DND-41 (cell line): ENCODE data around the gene WDHD1.

Source experiments
- ATAC-seq: fragments of 200-7000 bp; cut with Tn5 transposase; 3 replicates; pipeline ENCODE4 v1.9.1; 2021; ENCODE audit warnings: low read depth; ENCODE audit not compliant: insufficient read depth
- DNase-seq: peaks from one replicate; pipeline ENCODE4 v3.0.0-alpha.2; 2020
- H2AFZ ChIP-seq: 2 replicates; pipeline ENCODE4 v1.6.0; 2012; ENCODE audit warnings: low read depth, low read length
- H3K27ac ChIP-seq: 2 replicates; pipeline ENCODE4 v1.5.1; 2012; ENCODE audit warnings: low read length, inconsistent platforms
- H3K27me3 ChIP-seq: fragments of 200-600 bp; sonication (generic); 2 replicates; pipeline ENCODE4 v1.6.0; 2012; ENCODE audit warnings: low read length, mild to moderate bottlenecking, inconsistent platforms; ENCODE audit not compliant: insufficient read depth, poor library complexity
- H3K36me3 ChIP-seq: 2 replicates; pipeline ENCODE4 v1.5.1; 2012; ENCODE audit warnings: low read length, inconsistent platforms; ENCODE audit not compliant: insufficient read depth
- H3K4me1 ChIP-seq: 2 replicates; pipeline ENCODE4 v1.5.1; 2012; ENCODE audit warnings: mild to moderate bottlenecking, low read length; ENCODE audit not compliant: insufficient read depth
- H3K4me2 ChIP-seq: 2 replicates; pipeline ENCODE4 v1.6.0; 2012; ENCODE audit warnings: mild to moderate bottlenecking, moderate library complexity, low read length, inconsistent platforms; ENCODE audit not compliant: insufficient read depth
- H3K4me3 ChIP-seq, 2 experiments: fragments of 200-600 bp in 1 of 2; shearing (Covaris generic) in 1 of 2; 2 replicates each; pipeline ENCODE4 v1.5.1; 2012 to 2016; ENCODE audit warnings: inconsistent platforms in 2 of 2, low read length in 2 of 2, mild to moderate bottlenecking in 2 of 2, low read depth in 1 of 2, moderate library complexity in 1 of 2
- H3K79me2 ChIP-seq: 2 replicates; pipeline ENCODE4 v1.6.0; 2012; ENCODE audit warnings: low read length, inconsistent platforms; ENCODE audit not compliant: insufficient read depth
- H3K9ac ChIP-seq: 2 replicates; pipeline ENCODE4 v1.6.0; 2012; ENCODE audit warnings: low read depth, mild to moderate bottlenecking, inconsistent platforms, low read length, moderate library complexity
- H3K9me3 ChIP-seq: 2 replicates; pipeline ENCODE4 v1.5.1; 2012; ENCODE audit warnings: low read length, moderate library complexity, mild to moderate bottlenecking, inconsistent platforms; ENCODE audit not compliant: insufficient read depth, severe bottlenecking
- H4K20me1 ChIP-seq: 2 replicates; pipeline ENCODE4 v1.6.0; 2012; ENCODE audit warnings: low read length; ENCODE audit not compliant: insufficient read depth
- CTCF ChIP-seq: IDR thresholded peaks from 2 replicates; pipeline ENCODE4 v1.5.1; 2012; ENCODE audit warnings: borderline replicate concordance, low read length, moderate library complexity, mild to moderate bottlenecking; ENCODE audit not compliant: poor library complexity, severe bottlenecking; ENCODE audit errors: extremely low read depth
- EZH2 ChIP-seq: IDR thresholded peaks from 3 replicates; pipeline ENCODE4 v1.6.1; 2012; ENCODE audit warnings: borderline replicate concordance, low read depth, mild to moderate bottlenecking, moderate library complexity, low read length, inconsistent platforms; ENCODE audit not compliant: severe bottlenecking

WDHD1 gene

DNA sequence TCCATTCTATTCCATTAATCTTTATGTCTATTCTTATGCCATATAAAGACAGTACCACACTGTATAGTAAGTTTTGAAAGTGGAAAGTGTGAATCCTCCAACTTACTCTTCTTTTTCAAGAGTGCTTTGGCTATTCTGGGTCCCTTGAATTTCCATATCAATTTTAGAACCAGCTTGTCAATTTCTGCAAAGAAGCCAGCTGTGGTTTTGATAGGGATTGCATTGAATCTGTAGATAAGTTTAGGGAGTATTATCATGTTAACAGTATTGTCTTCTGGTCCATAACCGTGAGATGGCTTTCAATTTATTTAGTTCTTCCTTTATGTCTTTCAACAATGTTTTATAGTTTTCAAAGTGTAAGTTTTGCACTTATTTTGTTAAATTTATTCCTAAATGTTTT, 90.1 kb downstream of the WDHD1 start:
- Histone ChIP-seq H3K36me3 (peaks cover 45% of the 10 kb centered on the region), H2AFZ (no peak overlapping the region), H3K27ac (no peak overlapping the region), H3K27me3 (no peaks in the 10 kb centered on the region), H3K9ac (no peak overlapping the region), H3K9me3 (no peaks in the 10 kb centered on the region), H3K4me1 (no peaks in the 10 kb centered on the region), H3K4me2 (no peak overlapping the region), H3K79me2 (no peaks in the 10 kb centered on the region), H3K4me3 (no peak overlapping the region), H4K20me1 (no peaks in the 10 kb centered on the region)
- TF ChIP-seq CTCF (no peak), EZH2 (no peak)
- ATAC-seq: no peak
- DNase-seq: no peak

DNA sequence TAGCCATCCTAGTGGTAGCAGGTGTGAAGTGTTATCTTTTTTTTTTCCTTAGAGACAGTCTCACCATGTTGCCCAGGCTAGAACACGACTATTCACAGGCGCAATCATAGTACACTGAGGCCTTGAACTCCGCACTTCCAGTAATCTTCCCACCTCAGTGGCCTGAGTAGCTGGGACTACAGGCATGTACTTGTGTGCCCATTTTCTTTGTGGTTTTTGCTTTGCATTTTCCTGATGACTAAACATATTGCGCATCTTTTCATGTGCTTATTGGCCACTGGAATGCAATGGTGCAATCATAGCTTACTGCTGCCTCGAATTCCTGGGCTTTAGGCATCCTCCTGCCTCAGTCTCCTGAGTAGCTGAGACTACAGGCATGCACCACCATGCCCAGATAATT, 90.9 kb downstream of the WDHD1 start:
- Histone ChIP-seq H4K20me1 (no peaks in the 10 kb centered on the region), H3K4me1 (no peaks in the 10 kb centered on the region), H3K4me3 (no peak overlapping the region), H3K4me2 (no peak overlapping the region), H3K27me3 (no peaks in the 10 kb centered on the region), H3K27ac (no peak overlapping the region), H3K36me3 (peaks cover 38% of the 10 kb centered on the region), H3K79me2 (no peaks in the 10 kb centered on the region), H3K9ac (no peak overlapping the region), H3K9me3 (no peaks in the 10 kb centered on the region), H2AFZ (no peak overlapping the region)
- DNase-seq: no peak
- TF ChIP-seq CTCF (no peak), EZH2 (no peak)
- no peak for ATAC-seq

- peaks cover 29% of the 10 kb centered on the region for H3K36me3 ChIP-seq
- H3K4me2 ChIP-seq: no peak overlapping the region
- H3K9ac ChIP-seq: no peak overlapping the region
- no peaks in the 10 kb centered on the region for H3K79me2 ChIP-seq
- H3K9me3 ChIP-seq: no peaks in the 10 kb centered on the region
- H4K20me1 ChIP-seq: no peaks in the 10 kb centered on the region
- no peak for DNase-seq
- no peak for ATAC-seq
- no peak overlapping the region for H2AFZ ChIP-seq
- no peak overlapping the region for H3K4me3 ChIP-seq
- no peak overlapping the region for H3K27ac ChIP-seq
- H3K27me3 ChIP-seq: no peaks in the 10 kb centered on the region
- TF ChIP-seq CTCF (no peak), EZH2 (no peak)
- H3K4me1 ChIP-seq: no peaks in the 10 kb centered on the region
Measured at GRCh38 chr14:54935100-54935499, 91.8 kb downstream of the WDHD1 start.

- no peak overlapping the region for H3K4me2 ChIP-seq
- peaks cover 12% of the 10 kb centered on the region; the same call in 1 of the 2 replicates for H3K36me3 ChIP-seq
- no peaks in the 10 kb centered on the region for H3K79me2 ChIP-seq
- no peak overlapping the region for H3K4me3 ChIP-seq
- no peak overlapping the region for H2AFZ ChIP-seq
- no peaks in the 10 kb centered on the region for H3K4me1 ChIP-seq
- TF ChIP-seq CTCF: no peak
- H3K27ac ChIP-seq: no peak overlapping the region
- H3K9ac ChIP-seq: no peak overlapping the region
- no peaks in the 10 kb centered on the region for H3K9me3 ChIP-seq
- DNase-seq: no peak
- ATAC-seq: no peak
- H3K27me3 ChIP-seq: no peaks in the 10 kb centered on the region
- H4K20me1 ChIP-seq: no peaks in the 10 kb centered on the region
Measured at GRCh38 chr14:54933006-54933405, 93.9 kb downstream of the WDHD1 start.
